Measurements from ENCODE around the gene DYNLRB1.

- TF ChIP-seq CTCF (IDR thresholded peaks at IDR 0.05), result no peak
- no peak for TF ChIP-seq POLR2AphosphoS5 (IDR thresholded peaks at IDR 0.05)
- no peak for TF ChIP-seq POLR2A (IDR thresholded peaks at IDR 0.05)
- no peak for TF ChIP-seq EP300 (IDR thresholded peaks at IDR 0.05)
Observed at GRCh38 chr20:34485068-34485634, 31.1 kb upstream of the DYNLRB1 start.
